HG03521 (cell line): ENCODE measurements around the gene OR52I2.

Experiments used
- ATAC-seq: cut with Tn5 transposase; IDR thresholded peaks from one replicate; pipeline ENCODE4 v1.9.1; 2021; ENCODE audit warnings: mild to moderate bottlenecking, moderate library complexity; ENCODE audit not compliant: unreplicated experiment

OR52I2 gene

GRCh38 chr11:4607781-4608666 is 26.5 kb downstream of the OR52I2 start, which contains the start of gene TRIM68:
TSS of gene TRIM68 (minus strand) at chr11:4608231. CDS start at chr11:4605504, 2,727 bp downstream.
- peak; percentile 100 for ATAC-seq

GRCh38 chr11:4610258-4610935 is 28.9 kb downstream of the OR52I2 start:
- ATAC-seq = no peak

- no peak for ATAC-seq
Measured at GRCh38 chr11:4611986-4612385, 30.4 kb downstream of the OR52I2 start.

- no peak for ATAC-seq
Measured at GRCh38 chr11:4615856-4616444, 34.4 kb downstream of the OR52I2 start.

- ATAC-seq = no peak
Measured at GRCh38 chr11:4619514-4619913, 38.0 kb downstream of the OR52I2 start.

DNA sequence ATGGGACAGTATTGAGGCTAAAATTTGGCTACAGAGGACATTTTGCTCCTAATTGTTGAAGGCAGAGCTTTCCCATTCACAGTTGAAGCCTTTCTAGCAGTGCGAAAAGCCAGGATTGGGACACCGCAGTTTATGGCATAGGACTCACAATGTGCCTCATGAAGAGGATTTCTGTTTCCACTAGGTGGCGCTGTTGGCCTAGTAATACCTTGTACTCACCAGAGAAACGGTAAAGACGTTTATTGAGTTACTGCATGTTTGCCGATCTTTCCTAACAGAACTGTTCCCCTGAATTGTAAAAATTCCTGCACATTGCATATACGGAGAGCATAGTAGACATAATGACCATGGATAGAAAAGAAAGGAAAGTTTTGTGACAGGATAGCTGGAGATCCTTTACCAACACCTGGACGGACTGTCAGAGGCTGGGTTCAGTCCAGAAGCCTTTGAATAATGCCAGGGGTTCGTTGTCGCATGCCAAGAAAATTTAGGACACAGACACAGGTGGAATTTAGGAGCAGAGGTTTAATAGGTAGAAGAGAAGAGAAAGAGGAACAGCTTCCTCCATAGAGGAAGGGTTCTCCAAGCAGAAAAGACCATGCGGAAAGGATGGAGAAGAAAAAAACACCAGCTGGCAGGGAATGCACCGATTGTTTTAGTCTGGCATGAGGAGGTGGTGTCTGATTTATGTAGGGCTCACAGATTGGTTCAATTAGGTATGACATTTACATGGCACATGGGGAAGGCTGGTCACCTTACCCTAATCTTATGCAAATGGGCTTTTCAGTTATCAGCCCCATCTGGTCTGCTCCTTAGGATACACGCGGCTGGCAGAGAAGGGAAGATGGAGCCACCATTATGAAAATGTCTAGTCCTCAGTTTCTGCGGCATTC is 44.9 kb downstream of the OR52I2 start:
- ATAC-seq = no peak

DNA sequence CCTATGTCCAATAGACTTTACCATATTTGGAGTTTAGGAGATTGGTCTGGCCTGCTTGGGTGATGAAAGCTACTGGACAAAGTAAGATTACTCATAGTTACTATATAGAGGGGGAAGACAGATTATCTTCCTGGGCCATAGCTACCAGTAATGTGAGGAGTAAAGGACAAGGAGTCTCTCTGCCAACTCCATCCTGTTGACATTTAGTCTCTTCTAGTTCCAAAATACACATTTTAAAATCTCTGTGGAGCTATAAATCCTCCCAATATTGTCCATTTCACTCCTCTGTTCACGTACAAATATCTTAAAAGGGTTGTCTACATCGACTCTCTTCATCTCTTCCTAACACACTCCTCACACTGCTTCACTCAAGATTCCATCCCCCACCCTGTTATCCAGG is 54.6 kb downstream of the OR52I2 start:
- ATAC-seq = no peak

GRCh38 chr11:4636962-4637661 is 55.6 kb downstream of the OR52I2 start, which contains the start of gene OR51D1:
TSS of gene OR51D1 (plus strand) at chr11:4637477. CDS start at chr11:4639791, 2,314 bp downstream.
- ATAC-seq = peak; percentile 96

DNA sequence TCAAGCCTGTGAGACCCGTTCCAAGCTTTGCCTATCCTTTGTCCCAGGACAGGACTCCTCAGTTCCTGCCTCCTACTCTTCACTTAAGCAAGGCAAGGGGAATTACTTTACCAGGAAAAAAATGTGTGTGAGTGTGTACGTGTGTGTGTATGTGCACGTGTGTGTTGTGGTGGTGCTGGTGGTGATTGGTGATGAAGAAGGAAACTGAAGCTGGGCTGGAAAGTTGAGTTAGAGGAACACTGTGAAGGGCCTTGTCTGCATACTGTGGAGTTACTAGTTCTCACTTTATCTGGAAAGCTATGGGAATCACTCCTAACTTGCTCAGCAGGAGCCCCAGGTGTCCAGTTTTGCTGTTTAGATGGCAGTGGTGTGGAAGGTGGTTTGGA is 56.1 kb downstream of the OR52I2 start:
- ATAC-seq = no peak

DNA sequence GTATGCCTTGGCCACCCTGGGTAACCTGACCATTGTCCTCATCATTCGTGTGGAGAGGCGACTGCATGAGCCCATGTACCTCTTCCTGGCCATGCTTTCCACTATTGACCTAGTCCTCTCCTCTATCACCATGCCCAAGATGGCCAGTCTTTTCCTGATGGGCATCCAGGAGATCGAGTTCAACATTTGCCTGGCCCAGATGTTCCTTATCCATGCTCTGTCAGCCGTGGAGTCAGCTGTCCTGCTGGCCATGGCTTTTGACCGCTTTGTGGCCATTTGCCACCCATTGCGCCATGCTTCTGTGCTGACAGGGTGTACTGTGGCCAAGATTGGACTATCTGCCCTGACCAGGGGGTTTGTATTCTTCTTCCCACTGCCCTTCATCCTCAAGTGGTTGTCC is 58.4 kb downstream of the OR52I2 start:
- ATAC-seq = no peak

DNA sequence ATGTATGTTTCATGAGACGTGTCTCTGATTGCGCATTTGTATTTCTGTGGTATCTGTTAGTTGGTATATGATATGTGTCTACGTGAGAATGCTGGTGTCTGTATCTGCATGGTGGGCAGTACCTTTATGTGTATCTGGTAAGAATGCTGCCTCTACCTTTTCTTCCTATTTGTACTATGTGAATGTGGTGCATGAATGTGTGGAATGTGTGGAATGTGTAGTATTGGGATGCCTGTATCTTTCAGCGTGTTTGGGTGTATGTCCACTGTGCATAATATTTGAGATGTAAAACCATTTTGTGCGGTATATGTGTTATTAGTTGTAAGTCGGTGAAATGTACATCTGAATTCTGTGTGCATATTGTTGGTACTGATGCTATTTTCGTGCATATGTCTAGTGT is 60.0 kb downstream of the OR52I2 start:
- no peak for ATAC-seq

DNA sequence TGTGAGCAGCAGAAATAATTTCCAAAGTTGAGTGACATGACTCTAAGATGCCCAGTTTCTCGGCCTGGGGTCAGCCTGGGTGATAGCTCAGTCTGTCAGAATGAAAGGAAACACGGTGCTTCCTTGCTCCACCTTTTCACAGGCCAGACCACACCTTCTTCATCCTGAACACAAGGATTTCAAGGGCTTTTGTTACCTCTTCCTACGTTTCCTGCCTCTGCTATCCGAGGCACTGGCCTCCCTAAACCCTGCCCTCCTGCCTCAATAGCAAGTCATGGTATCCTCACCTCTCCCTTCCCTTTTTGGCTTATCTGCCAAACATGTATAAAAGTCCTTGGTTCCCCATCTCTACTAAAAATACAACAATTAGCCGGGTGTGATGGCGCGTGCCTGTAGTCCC is 60.5 kb downstream of the OR52I2 start:
- ATAC-seq = no peak
